Testis (tissue), 2 donors: ENCODE results near the gene RSPH9.

ENCODE experiments used
- CTCF ChIP-seq, 3 experiments: fragments of 450-650 bp in 2 of 3; fragments of 200-600 bp in 1 of 3; sonication (generic) in 1 of 3; IDR thresholded peaks; one replicate each; pipeline ENCODE4 v1.5.1; 2016 to 2019; ENCODE audit warnings: antibody characterized with exemption in 3 of 3, mild to moderate bottlenecking in 2 of 3, moderate library complexity in 1 of 3
- POLR2A ChIP-seq: fragments of 450-650 bp; IDR thresholded peaks from one replicate; pipeline ENCODE4 v1.6.1; 2017; ENCODE audit warnings: antibody characterized with exemption, mild to moderate bottlenecking, moderate library complexity

- TF ChIP-seq CTCF (IDR thresholded peaks at IDR 0.05) (no peak), POLR2A (no peak)
Measured at GRCh38 chr6:43689421-43689820, 44.6 kb downstream of the RSPH9 start.
